HG03354 (cell line): Measurements from ENCODE around the gene RND3.

Experiments
- ATAC-seq: cut with Tn5 transposase; IDR thresholded peaks from one replicate; pipeline ENCODE4 v1.9.1; 2021; ENCODE audit warnings: mild to moderate bottlenecking; ENCODE audit not compliant: unreplicated experiment, poor library complexity, severe bottlenecking

Gene RND3

DNA sequence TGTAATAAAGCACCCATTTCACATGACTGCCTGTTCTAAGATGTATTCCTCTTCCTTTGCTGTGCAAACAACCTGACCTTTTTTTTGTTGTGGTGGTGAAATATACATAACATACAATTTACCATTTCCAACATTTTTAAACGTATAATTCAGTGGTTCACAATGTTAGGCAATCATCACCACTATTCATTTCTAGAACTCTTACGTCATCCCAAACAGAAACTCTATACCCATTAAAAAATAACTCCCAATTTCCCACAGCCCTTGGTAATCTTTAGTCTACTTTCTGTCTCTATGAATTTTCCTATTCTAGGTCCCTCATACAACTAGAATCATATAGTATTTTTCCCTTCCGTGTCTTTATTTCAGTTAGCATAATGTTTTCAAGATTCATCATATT lies 36.7 kb downstream of the RND3 start:
- ATAC-seq = no peak

- no peak for ATAC-seq
Observed at GRCh38 chr2:150449856-150450255, 37.6 kb downstream of the RND3 start.

DNA sequence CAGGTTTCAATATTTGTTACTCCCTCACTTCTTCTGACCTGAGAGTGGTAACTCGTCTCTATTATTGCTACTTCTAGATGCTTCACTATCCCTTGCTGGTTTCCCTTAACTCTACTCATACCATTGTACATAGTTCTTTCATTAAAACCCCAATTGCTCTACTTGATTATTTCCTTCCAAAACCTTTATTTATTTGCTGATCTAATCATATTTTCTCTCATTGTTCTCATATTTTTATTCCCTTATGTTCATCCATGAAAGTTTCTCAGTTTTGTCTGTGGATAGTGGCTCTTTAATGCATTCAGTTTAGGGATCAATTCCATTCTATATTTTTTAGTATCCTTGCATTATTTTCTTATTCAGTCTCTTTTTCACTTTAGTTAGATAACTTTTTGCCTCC lies 42.1 kb downstream of the RND3 start:
- no peak for ATAC-seq

- ATAC-seq = no peak
Observed at GRCh38 chr2:150442484-150442883, 45.0 kb downstream of the RND3 start.

DNA sequence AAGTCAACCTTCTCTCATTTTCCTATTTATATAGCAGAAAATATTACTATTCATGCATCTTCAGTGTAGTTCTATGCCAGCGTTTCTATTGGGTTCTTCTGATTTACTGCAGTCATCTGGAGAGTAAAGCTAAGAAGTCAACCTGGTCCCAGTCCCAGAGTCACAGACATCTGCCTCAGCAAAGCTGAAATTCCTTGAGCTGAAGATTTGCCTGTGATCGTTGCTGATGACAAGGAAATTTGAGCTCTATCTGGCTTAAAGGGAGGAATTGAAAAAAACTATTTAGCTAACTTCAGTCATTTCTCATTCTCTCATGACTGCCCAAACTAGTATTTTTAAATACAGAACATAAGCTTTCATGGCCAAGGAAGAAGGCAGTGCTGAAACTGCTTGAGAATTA lies 45.7 kb downstream of the RND3 start:
- no peak for ATAC-seq

DNA sequence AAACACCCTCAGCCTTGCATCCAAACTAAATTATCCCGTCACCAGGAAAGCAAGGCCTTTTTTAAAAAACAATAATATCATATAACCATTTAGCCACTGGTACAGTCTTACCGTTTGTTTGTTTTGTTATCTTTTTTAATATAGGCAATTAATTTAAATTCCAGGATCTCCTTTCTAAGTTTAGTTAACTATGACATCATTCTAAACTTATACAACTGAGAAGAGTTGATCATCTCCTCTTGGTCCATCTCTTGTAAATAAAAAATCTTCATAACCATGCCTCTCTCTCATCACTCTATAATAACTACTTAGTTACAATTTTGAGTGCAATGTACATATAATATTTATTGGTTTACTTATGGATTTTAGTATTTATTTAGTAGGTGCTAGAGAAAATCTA lies 46.2 kb downstream of the RND3 start:
- no peak for ATAC-seq

DNA sequence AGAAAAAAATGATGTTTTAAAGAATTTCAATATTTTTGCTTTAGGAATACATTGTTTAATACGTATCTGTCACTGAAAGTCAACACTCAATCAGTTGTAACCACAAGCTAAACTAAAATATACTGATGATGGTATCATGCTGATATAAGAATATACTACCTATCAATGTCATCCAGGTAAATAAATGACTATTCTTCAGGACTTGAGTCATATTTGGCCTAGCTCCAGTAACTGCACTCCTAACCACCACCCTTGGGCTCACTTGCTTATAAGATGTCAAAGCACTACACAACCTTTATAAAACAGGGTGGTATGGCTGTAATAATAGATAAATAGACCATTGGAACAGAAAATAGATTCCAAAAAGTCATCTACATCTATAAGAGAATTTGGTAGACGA lies 48.8 kb downstream of the RND3 start:
- no peak for ATAC-seq

DNA sequence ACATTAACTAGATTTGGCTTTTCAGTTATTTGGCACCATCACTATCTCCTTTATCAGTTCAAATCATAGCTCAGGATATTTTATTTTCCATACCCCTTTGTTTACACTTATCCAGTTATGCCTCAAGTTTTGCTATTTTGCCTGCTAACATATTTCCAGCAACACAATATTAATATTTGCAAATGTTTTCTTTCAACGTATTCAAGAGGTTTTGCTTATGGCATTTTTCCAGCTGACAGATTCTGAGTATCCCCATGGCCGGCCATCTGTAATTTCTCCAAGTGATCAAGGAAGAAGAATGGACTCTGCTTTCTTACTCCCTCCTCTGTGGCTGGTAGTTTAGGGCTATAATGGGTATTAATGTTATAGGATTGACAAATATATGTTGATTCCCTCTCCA lies 49.4 kb downstream of the RND3 start:
- no peak for ATAC-seq

- ATAC-seq = no peak
Observed at GRCh38 chr2:150432312-150432625, 55.2 kb downstream of the RND3 start.

GRCh38 chr2:150431561-150432311 lies 55.7 kb downstream of the RND3 start:
- ATAC-seq = no peak

GRCh38 chr2:150429384-150429961 lies 58.0 kb downstream of the RND3 start:
- no peak for ATAC-seq

GRCh38 chr2:150428641-150429040 lies 58.8 kb downstream of the RND3 start:
- no peak for ATAC-seq

DNA sequence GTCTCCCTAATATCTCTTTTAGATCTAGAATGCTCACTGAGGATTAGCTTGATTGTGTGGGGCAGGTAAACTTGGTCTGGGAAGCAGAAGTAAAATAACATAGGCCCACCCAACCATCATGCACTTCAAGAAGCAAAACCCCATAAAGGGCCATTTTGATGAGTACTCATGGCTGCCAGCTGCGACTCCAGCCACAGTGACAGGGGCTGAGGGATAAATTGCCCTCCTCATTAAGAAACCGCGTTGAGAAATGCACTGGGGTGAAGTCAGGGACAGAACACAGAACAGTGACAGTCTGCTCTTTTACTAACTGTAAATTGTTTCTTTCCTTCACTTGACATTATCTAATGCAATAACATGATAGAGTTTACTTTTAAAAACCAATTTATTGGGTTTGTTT lies 60.2 kb downstream of the RND3 start:
- ATAC-seq = no peak

DNA sequence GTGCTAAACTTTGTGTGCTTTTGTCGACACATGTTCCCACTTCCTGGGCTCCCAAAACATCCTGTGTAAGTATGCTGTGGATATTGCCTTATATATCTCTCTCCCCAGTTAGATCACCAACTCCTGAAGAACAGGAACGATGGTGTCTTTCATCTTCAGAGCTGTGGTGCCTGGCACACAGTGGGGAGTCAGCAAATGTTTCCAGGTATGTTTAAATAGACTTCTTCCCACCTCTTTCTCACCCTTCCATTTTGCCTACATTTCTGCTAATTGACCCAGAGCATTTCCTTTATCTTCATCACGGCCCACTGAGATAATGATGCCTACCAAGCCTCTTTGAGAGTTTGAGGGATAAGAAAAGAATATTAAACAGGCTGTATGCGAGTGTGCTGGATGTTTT lies 60.7 kb downstream of the RND3 start:
- ATAC-seq = no peak

DNA sequence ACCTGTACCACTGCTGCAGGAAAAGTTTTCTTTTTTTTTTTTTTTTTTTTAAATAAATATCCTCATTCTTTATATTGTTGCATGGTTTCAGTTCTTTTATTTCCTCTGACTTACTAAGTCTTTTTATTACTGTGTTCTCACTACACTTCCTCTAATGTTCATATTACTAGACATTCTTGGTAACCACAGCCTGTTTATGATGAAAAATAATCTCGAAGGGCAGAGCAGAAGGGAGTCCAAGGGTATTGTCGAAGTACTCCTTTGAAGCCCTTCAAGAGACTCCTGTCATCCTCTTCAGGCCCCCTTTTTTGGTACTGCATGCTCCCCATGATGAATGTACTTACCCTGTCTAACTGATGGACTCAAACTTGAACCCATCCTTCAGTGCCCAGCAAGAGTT lies 61.2 kb downstream of the RND3 start:
- no peak for ATAC-seq

DNA sequence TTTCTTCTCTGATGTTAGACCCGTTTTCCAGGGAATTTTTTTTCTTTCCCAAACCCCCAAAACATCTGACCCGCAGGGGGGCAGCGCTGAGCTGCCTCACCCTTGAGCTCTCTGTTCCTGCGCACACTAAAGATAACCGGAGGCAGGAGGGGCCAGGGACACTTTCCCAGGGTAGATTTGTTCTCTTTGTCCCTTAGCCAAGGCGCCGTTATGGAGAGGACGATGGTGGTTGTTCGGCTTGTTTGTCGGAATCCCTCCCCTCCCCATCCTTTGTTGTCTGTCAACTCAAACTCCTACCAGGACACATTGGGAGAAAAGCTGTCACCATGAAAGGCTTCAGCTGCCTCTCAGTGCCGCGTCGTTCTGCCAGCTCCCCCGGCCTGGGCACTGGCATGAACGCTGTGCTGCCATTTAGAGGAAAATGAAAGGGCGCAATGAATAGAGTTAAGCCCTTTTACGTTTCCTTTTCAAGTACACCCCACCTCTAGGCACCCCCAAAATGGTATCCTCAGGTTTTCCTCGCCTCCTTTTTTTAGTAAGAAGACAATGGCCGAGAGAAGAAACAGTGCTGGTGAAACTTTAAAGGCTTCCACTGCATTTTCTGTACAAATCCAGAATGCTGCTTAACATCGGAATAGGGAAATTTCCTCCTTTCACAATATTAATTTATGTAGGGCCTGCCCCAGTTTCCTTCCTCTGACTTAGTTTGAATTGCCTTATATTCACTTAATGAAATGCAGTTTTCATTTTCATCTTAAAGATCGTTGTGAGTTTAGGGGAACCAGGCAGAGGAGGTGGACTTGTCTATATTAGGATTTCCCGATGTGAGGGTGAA lies 62.1 kb downstream of the RND3 start:
- no peak for ATAC-seq

- no peak for ATAC-seq
Observed at GRCh38 chr2:150424406-150424805, 63.1 kb downstream of the RND3 start.

- ATAC-seq = no peak
Observed at GRCh38 chr2:150421126-150421651, 66.3 kb downstream of the RND3 start.

DNA sequence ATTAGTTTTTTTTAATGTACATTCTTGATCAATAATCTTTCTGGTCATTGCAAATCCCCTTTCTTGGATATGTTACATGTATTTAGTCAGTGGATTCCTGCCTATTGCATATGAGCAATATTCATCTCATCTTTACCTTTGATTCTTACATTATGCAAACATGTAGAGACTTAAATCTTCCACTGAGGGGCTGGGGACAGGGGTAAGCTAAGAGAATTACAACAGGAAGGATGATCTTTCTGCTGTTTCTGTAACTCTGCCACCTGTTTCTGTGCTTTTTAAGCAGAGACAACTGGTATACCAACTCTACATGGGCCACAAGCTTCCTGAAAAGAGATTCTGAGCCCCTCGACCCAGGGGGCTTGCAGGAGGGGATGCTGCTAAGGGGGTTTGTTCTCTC lies 68.6 kb downstream of the RND3 start:
- no peak for ATAC-seq
